WTC11 (cell line): Measurements from ENCODE around the gene GALNT18.

Experiments
- TCF7 ChIP-seq: sonication (generic); formaldehyde crosslinking; IDR thresholded peaks from 2 replicates; pipeline ENCODE4 v1.8.0; 2022; ENCODE audit warnings: mild to moderate bottlenecking, low read depth, missing genetic modification reagents, moderate library complexity
- ZSCAN18 ChIP-seq: fragments of 250-450 bp; sonication (Bioruptor Pico); IDR thresholded peaks from 2 replicates; pipeline ENCODE4 v2.1.2; 2022; ENCODE audit warnings: mild to moderate bottlenecking, moderate library complexity

- TF ChIP-seq ZSCAN18 (CRISPR knock-in tag): no peak
- TF ChIP-seq TCF7: no peak
Observed at GRCh38 chr11:11397781-11398180, 224.0 kb downstream of the GALNT18 start.
